CD4-positive, alpha-beta T cell treated with Interferon alpha-2 for 1 hour (primary cell): ENCODE results near the gene SLC6A4.
"Not testable (repeated sequence)": the region's sequence is repeated elsewhere in the genome, so short reads cannot be mapped to it uniquely, and the experiment has no call there.

Source experiments
- DNase-seq, 2 donors: peaks; one replicate each; pipeline ENCODE4 v3.0.0-alpha.2; 2020 to 2022

SLC6A4 gene

DNA sequence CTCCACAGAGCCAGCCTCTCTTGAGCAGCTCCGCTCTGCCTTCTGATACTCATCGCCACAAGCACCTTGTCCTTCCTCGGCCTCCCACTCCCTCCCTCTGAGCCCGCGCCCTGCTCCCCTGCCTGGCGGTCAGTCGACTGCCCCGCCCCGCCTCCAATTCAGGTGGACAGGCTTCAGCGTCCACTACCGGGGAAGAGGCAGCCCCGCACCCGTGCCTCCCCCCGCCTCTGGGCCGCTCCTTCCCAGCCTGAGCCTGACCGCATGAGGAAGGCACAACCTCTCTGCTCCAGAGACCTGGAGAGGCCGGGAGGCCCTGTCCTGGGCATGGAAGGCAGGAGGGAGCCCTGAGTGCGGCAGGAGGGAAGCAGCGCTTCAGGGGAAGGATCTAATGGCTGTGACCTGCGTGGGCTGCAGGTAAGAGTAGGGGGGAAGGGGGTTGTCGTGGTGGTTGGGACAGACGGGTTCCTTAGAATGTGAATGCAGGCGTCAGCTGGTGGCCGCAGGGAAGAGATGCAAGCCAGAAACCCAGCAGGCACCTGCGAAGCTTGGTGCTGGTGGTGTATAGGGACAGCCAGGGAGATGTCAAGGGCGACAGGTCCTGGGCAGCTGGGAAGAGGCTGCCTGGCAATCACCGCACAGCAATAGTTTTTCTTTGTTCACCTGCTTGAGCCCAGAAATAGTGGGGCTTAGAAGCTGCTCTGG is 3.0 kb upstream of the SLC6A4 start:
- DNase-seq = no peak

GRCh38 chr17:30238003-30238344 is 2.5 kb upstream of the SLC6A4 start:
- no peak for DNase-seq

GRCh38 chr17:30237296-30238002 is 2.0 kb upstream of the SLC6A4 start:
- no peak for DNase-seq

DNA sequence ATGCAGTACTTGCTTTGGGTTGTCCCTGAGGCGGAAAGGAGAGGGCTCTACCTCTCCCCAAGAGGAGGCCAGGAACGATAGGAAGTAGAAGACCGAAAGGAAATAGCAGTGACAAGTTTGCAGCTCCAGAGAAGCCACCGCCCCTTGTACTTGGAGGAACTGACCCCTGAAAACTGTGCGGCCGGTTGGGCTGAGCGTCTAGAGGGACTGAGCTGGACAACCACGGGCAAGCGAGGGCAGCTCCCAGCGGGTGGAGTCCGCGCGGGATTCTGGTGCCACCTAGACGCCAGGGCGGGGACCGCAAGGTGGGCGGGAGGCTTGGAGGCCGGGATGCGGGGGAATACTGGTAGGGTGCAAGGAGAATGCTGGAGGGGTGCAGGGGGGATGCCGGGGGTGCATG is 1.3 kb upstream of the SLC6A4 start:
- DNase-seq = peak in 1 of 2 donors; percentile 3

GRCh38 chr17:30236297-30236624 is 764 bp upstream of the SLC6A4 start:
- no peak for DNase-seq

DNA sequence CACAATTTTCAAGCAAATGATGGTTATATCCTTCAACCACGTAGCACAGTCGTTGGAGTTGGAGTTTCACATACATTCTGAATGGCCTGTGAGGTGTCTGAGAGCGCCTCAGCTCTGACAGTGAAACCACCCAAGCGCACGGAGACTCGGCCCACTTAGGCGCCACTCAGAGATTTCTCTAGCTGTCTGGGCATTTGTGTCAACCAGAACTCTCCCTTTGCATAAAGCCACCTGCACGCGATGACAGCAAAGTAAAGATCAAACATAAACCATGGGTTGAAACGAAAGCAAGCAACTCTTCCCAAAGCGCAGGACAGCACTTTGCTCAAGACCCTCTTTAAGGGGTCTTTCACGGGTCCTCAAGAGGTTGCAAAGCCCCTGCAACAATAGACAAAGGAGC is 533 bp downstream of the SLC6A4 start:
- DNase-seq = no peak

GRCh38 chr17:30234296-30234695 is 1.2 kb downstream of the SLC6A4 start:
- no peak for DNase-seq

DNA sequence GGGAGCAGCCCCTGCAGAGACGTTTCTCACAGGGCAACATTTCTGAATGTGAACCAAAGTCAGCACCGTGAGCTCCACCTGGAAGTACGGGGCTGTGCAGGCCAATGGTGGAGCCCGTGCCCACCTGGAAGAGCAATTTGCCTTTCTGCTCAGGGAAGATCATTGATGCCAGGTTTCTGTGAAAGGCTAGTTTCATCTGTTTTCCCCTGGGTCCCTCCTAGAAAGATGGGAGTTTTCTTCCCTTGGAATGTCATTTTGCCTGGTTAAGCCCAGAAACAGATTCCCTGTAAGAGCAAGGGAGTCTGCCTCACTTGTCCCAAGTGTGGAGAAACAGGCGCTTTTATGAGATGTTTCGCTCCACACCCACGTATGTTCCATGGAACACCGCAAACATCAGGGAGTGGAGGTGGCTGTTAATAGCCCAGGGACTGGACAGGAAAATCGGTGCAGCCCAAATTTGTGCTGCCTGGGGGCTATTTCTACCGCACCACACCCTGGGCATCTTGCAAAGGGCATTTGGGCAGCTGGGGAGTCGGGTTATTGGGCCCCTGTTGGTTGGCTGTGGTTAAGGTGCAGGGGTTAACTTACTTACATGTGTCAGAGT is 2.6 kb downstream of the SLC6A4 start:
- no peak for DNase-seq

DNA sequence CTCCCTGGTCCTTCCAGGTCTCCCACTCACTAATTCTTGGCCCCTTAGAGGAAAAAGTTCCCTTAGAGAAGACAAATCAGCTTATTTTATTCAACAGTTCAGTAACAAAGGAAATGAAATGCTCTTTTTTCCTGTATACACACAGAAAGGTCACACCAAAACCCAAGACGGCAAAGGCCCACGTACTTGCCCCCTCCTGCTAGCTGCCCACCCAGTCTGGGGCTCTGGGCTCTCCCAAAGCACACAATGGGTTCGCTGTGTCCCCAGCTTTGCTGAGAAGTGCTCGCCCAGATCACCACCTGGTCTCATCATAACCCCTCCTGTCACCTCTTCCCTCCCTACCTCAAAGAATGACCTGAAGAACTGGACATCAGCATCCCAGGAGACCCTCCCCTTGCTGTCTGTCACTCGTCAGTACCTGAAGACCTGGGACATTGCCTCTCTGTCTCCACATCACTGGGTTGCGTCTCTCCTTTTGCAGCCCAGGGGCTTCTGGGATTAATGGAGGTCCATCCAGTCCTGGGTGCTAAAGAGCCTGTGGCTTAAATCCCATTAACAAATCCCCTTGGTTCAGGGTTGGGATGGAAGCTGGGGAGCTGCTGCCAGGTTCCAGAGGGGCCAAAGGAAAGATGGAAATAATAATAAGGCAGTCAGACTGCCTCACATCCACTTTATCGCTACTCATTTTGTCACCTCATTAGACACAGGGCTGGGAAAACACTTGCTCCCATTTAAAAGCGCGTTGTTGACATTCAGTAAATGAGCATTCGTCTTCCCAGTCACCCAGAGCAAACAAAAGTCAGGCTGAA is 3.3 kb downstream of the SLC6A4 start:
- DNase-seq = no peak

DNA sequence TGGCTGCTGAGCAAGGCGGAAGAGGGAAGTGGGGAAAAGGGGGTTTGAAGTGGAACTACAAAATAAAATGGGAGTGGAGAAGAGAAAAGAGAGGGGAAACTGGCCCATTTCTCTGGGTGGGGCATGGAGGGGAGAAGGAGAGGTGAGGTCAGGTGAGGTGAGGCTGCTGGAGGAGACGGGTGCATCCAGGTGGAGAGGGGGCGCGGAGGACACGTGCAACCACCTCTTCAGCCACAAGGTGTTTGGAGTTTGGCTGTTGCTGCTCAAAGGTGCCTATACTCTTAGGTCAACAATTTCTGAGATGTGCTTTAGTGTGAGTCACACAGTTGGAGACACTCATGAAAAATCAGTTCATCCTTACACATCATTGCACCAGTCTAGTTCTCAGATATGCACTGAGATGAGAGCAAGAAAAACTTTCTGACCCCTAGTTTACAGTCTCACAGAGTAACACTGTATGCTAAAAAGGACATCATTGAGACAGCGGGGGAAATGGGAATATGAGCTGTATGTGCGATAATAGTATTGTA is 4.8 kb downstream of the SLC6A4 start:
- DNase-seq = no peak

GRCh38 chr17:30230009-30230408 is 5.5 kb downstream of the SLC6A4 start:
- DNase-seq = not testable (repeated sequence)

GRCh38 chr17:30229012-30229411 is 6.5 kb downstream of the SLC6A4 start:
- DNase-seq = no peak

GRCh38 chr17:30228011-30228410 is 7.5 kb downstream of the SLC6A4 start:
- no peak for DNase-seq

DNA sequence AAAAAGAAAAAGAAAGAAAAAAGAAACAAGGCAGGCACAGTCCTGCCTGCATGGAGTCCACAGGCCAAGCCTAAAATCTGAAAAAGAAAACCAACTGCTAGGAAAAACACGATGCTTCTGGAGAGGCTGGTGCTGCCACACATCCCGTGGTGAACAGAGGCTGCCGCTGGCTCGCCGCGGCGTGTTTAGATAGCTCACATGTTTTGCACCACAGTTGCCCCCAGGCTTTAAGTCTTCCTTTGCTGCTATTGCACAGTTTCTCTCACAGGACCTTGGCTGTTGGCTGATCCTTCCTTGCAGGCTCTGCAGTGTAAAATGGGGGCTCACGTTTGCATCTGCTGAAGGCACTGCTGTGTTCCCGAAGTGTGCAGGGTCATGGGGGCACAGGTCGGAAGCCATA is 8.6 kb downstream of the SLC6A4 start:
- no peak for DNase-seq

DNA sequence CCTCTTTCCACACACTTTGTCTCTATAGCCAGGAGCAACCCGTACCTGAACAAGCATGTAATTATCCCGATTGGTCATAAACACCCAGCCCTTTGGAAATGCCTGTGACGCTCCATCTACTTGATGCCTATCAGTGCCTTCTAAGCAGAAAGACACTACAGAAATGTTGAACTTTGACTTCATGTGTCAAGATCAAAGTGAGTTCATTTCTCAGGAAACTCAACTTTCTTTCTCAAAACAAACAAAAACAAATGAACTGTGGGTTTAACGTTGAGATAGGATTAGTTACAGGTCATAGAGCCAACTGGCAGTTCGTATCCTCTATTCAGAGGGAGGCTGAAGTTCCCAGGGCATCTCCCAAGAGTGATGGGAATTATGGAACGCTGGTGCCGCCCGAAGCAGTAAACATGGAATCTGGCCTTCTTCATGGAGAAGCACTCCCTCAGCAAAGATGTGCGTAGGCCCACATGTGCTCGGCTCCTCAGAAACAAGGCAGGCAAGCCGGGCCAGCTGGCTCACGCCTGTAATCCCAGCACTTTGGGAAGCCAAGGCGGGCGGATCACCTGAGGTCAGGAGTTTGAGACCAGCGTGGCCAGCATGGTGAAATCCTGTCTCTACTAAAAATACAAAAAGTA is 9.5 kb downstream of the SLC6A4 start:
- no peak for DNase-seq

DNA sequence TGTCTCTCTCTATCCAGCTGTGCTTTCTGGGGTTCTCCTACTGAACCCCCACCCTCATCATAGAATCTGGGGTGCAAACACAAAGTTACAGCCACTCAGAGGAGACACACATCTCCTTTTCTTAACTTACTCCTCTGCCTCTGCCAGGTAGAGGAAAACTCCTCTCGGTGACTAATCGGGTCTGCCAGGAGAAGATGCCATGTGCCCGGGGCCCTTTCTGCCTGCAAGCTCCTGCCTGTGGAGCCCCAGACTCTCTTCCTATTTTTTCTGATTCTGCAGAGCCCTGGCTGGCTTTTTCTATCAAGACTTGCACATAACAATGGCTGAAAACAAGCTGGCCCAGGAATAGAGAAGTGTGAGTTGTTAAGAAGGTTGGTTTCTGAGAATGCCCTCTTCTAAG is 10.4 kb downstream of the SLC6A4 start:
- DNase-seq = no peak

DNA sequence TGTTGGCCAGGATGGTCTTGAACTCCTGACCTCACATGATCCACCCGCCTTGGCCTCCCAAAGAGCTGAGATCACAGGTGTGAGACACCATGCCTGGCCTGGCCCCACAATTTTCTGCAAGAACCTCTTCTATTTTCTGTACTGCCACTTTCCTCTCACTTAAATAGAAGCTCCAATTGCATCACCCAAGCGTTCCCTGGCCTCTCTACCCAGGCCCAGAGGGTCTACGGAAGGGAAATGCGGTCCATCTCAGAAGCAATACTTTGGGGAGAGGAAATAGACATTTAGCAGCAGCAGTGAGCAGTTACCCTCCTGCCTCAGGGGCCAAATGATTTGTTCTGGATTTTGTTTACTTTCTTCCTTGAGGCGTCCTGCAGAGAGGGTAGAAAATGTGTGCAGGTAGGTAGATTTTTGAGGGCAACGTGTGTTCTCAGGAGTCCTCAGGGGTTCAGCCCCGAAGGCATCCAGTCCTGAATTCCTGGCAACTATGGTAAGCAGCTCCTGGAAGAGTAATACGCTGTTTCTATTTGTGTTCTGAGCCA is 11.0 kb downstream of the SLC6A4 start:
- DNase-seq = no peak

GRCh38 chr17:30222721-30223175 is 12.7 kb downstream of the SLC6A4 start:
- DNase-seq = no peak

DNA sequence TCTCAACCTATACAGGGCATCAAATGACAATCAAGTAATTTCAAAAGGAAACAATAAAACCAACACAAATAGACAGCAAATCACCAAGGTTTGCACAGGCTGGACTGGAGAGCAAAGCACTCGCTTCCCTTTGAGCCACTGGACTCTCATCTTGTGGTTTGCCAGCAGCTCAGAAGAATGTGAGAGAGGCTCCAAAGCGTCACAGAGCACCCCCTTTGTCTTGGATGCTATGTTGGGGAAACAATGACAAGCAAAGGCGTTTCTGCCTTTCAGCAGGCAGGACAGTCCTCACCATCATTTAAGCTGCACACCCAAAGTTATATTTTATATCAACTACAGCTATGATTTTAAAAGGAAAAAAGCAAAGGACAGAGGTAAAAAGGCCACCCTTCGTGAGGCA is 13.2 kb downstream of the SLC6A4 start:
- no peak for DNase-seq

GRCh38 chr17:30221346-30221745 is 14.2 kb downstream of the SLC6A4 start:
- no peak for DNase-seq

- no peak for DNase-seq
Observed at GRCh38 chr17:30220414-30220813, 15.1 kb downstream of the SLC6A4 start.

DNA sequence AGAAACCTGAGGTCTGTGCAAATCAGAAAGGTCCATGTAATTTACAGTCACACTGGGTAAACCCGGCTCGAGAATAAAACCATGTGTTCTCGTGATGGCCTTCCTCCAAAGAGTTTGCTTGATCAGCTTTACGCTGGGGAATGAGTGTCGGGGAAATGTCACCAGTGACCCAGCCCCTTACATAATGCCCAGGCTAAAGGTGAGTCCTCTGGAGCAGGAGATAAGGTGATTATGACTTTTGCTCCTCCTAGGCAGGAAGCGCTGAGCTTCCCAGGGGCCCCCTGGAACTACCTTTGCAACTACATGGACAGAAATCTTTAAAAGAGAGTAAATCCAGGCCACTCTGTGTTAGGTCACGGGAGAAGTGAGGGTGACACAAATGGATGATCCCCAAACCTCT is 15.7 kb downstream of the SLC6A4 start:
- DNase-seq = no peak

GRCh38 chr17:30219315-30219714 is 16.2 kb downstream of the SLC6A4 start:
- DNase-seq = no peak
